HUES6 (cell line): Measurements from ENCODE around the gene CACNA2D3.

Source experiments
- H3K27ac ChIP-seq: 2 replicates; pipeline ENCODE4 v1.7.0; 2013; ENCODE audit warnings: low read depth, mild to moderate bottlenecking, low read length, inconsistent platforms
- H3K27me3 ChIP-seq: 2 replicates; pipeline ENCODE4 v1.6.1; 2013; ENCODE audit warnings: low read length; ENCODE audit not compliant: control insufficient read depth, insufficient read depth
- H3K36me3 ChIP-seq: 2 replicates; pipeline ENCODE4 v1.6.1; 2013; ENCODE audit warnings: low read length; ENCODE audit not compliant: control insufficient read depth, insufficient read depth
- H3K4me1 ChIP-seq: 2 replicates; pipeline ENCODE4 v1.6.1; 2013; ENCODE audit warnings: low read length; ENCODE audit not compliant: control insufficient read depth, insufficient read depth
- H3K4me3 ChIP-seq: 2 replicates; pipeline ENCODE4 v1.5.1; 2013; ENCODE audit warnings: low read depth, low read length
- H3K9ac ChIP-seq: one replicate; pipeline ENCODE4 v1.6.1; 2013; ENCODE audit warnings: mild to moderate bottlenecking, low read length
- H3K9me3 ChIP-seq: 2 replicates; pipeline ENCODE4 v1.6.1; 2013; ENCODE audit warnings: low read depth, low read length; ENCODE audit not compliant: control insufficient read depth, insufficient read depth

The CACNA2D3 gene

GRCh38 chr3:54372232-54372631 is 249.9 kb downstream of the CACNA2D3 start:
- Histone ChIP-seq H3K9me3 (no peaks in the 10 kb centered on the region), H3K27ac (no peak overlapping the region), H3K4me1 (no peaks in the 10 kb centered on the region), H3K27me3 (no peaks in the 10 kb centered on the region), H3K4me3 (no peak overlapping the region), H3K9ac (no peak overlapping the region), H3K36me3 (no peaks in the 10 kb centered on the region)

GRCh38 chr3:54374214-54374852 is 252.0 kb downstream of the CACNA2D3 start:
- Histone ChIP-seq H3K27ac (no peak overlapping the region), H3K9me3 (no peaks in the 10 kb centered on the region), H3K36me3 (no peaks in the 10 kb centered on the region), H3K4me1 (no peaks in the 10 kb centered on the region), H3K9ac (no peak overlapping the region), H3K27me3 (no peaks in the 10 kb centered on the region), H3K4me3 (no peak overlapping the region)

GRCh38 chr3:54376142-54376807 is 253.9 kb downstream of the CACNA2D3 start:
- Histone ChIP-seq H3K9ac (no peak overlapping the region), H3K9me3 (no peaks in the 10 kb centered on the region), H3K4me3 (no peak overlapping the region), H3K36me3 (no peaks in the 10 kb centered on the region), H3K4me1 (no peaks in the 10 kb centered on the region), H3K27ac (no peak overlapping the region), H3K27me3 (no peaks in the 10 kb centered on the region)

- Histone ChIP-seq H3K27ac (no peak overlapping the region), H3K4me3 (no peak overlapping the region), H3K4me1 (no peaks in the 10 kb centered on the region), H3K9ac (no peak overlapping the region), H3K36me3 (no peaks in the 10 kb centered on the region), H3K9me3 (no peaks in the 10 kb centered on the region), H3K27me3 (no peaks in the 10 kb centered on the region)
Observed at GRCh38 chr3:54376939-54377578, 254.7 kb downstream of the CACNA2D3 start.

GRCh38 chr3:54378184-54378583 is 255.8 kb downstream of the CACNA2D3 start:
- H3K4me1 ChIP-seq, result no peaks in the 10 kb centered on the region
- H3K9me3 ChIP-seq, result no peaks in the 10 kb centered on the region
- H3K27me3 ChIP-seq, result no peaks in the 10 kb centered on the region
- no peak overlapping the region for H3K9ac ChIP-seq
- H3K27ac ChIP-seq, result no peak overlapping the region
- no peak overlapping the region for H3K4me3 ChIP-seq
- no peaks in the 10 kb centered on the region for H3K36me3 ChIP-seq

- no peaks in the 10 kb centered on the region for H3K4me1 ChIP-seq
- no peak overlapping the region for H3K9ac ChIP-seq
- no peaks in the 10 kb centered on the region for H3K9me3 ChIP-seq
- no peaks in the 10 kb centered on the region for H3K36me3 ChIP-seq
- H3K27me3 ChIP-seq, result no peaks in the 10 kb centered on the region
- no peak overlapping the region for H3K27ac ChIP-seq
- no peak overlapping the region for H3K4me3 ChIP-seq
Observed at GRCh38 chr3:54384279-54384678, 261.9 kb downstream of the CACNA2D3 start.

GRCh38 chr3:54390582-54390981 is 268.2 kb downstream of the CACNA2D3 start:
- H3K36me3 ChIP-seq, result no peaks in the 10 kb centered on the region
- H3K9me3 ChIP-seq, result no peaks in the 10 kb centered on the region
- no peak overlapping the region for H3K9ac ChIP-seq
- H3K4me3 ChIP-seq, result no peak overlapping the region
- H3K4me1 ChIP-seq, result no peaks in the 10 kb centered on the region
- no peak overlapping the region for H3K27ac ChIP-seq
- H3K27me3 ChIP-seq, result no peaks in the 10 kb centered on the region

GRCh38 chr3:54393150-54393549 is 270.8 kb downstream of the CACNA2D3 start:
- Histone ChIP-seq H3K9ac (no peak overlapping the region), H3K27me3 (no peaks in the 10 kb centered on the region), H3K4me1 (no peaks in the 10 kb centered on the region), H3K4me3 (no peak overlapping the region), H3K27ac (no peak overlapping the region), H3K36me3 (no peaks in the 10 kb centered on the region), H3K9me3 (no peaks in the 10 kb centered on the region)

GRCh38 chr3:54408328-54408727 is 286.0 kb downstream of the CACNA2D3 start:
- H3K4me3 ChIP-seq, result no peak overlapping the region
- H3K27me3 ChIP-seq, result no peaks in the 10 kb centered on the region
- H3K36me3 ChIP-seq, result no peaks in the 10 kb centered on the region

GRCh38 chr3:54421943-54422342 is 299.6 kb downstream of the CACNA2D3 start:
- H3K27me3 ChIP-seq, result no peaks in the 10 kb centered on the region
- no peak overlapping the region for H3K27ac ChIP-seq
- H3K4me1 ChIP-seq, result peaks cover 7% of the 10 kb centered on the region
- no peaks in the 10 kb centered on the region for H3K36me3 ChIP-seq
- no peak overlapping the region for H3K4me3 ChIP-seq
- H3K9ac ChIP-seq, result no peak overlapping the region
- H3K9me3 ChIP-seq, result no peaks in the 10 kb centered on the region

More at GRCh38 chr3:54408328-54408727, 286.0 kb downstream of the CACNA2D3 start:
- H3K9ac ChIP-seq, result no peak overlapping the region
- no peak overlapping the region for H3K27ac ChIP-seq
- no peaks in the 10 kb centered on the region for H3K4me1 ChIP-seq
- no peaks in the 10 kb centered on the region for H3K9me3 ChIP-seq

GRCh38 chr3:54424292-54424691 is 301.9 kb downstream of the CACNA2D3 start:
- H3K36me3 ChIP-seq, result no peaks in the 10 kb centered on the region
- H3K9me3 ChIP-seq, result no peaks in the 10 kb centered on the region
- H3K4me3 ChIP-seq, result no peak overlapping the region
- no peaks in the 10 kb centered on the region for H3K27me3 ChIP-seq
- H3K4me1 ChIP-seq, result peaks cover 7% of the 10 kb centered on the region
- H3K27ac ChIP-seq, result no peak overlapping the region
- H3K9ac ChIP-seq, result no peak overlapping the region
